ENCODE measurements around the gene LMO7. TPM values are rescaled to one million over a fixed set of nuclear protein-coding genes. Genes with fewer than 3 reads are reported as not detected.
A peak's percentile ranks its signal among the peaks of the same experiment; 100 is the strongest.
"Not testable (repeated sequence)": the region's sequence is repeated elsewhere in the genome, so short reads cannot be mapped to it uniquely, and the experiment has no call there.

LMO7 gene
- total RNA-seq, 1 donor from 2014 or later, result 176 TPM

DNA sequence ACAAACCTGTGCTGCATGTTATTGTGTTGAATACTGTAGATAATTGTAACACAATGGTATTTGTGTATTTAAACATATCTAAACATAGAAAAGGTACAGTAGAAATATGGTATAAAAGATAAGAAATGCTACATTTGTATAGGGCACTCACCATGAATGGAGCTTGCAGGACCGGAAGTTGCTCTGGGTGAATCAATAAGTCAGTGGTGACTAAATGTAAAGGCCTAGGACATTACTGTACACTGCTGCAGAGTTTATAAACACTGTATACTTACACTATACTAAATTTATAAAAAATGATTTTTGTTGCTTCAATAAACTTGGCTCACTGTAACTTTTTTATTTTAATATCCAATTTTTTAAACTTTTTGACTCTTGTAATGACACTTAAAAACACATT, 34.4 kb downstream of the LMO7 start:
- Histone ChIP-seq H3K4me3 (no peak overlapping the region), H3K36me3 (no peaks in the 10 kb centered on the region), H3K27me3 (no peaks in the 10 kb centered on the region), H3K4me1 (no peaks in the 10 kb centered on the region), H3K9me3 (no peaks in the 10 kb centered on the region), H3K27ac (no peak overlapping the region)
- no peak for DNase-seq (ENCODE audit: low spot score in 2 of 2)
- intact Hi-C loops (cut with DNase I), result loop anchor here (10.0 kb wide), 1 partner anchor 1214 kb away; the partner anchor contains the start of gene KCTD12
- TF ChIP-seq, protein P1, sequence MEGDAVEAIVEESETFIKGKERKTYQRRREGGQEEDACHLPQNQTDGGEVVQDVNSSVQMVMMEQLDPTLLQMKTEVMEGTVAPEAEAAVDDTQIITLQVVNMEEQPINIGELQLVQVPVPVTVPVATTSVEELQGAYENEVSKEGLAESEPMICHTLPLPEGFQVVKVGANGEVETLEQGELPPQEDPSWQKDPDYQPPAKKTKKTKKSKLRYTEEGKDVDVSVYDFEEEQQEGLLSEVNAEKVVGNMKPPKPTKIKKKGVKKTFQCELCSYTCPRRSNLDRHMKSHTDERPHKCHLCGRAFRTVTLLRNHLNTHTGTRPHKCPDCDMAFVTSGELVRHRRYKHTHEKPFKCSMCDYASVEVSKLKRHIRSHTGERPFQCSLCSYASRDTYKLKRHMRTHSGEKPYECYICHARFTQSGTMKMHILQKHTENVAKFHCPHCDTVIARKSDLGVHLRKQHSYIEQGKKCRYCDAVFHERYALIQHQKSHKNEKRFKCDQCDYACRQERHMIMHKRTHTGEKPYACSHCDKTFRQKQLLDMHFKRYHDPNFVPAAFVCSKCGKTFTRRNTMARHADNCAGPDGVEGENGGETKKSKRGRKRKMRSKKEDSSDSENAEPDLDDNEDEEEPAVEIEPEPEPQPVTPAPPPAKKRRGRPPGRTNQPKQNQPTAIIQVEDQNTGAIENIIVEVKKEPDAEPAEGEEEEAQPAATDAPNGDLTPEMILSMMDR (IDR thresholded peaks at IDR 0.05), result no peak

DNA sequence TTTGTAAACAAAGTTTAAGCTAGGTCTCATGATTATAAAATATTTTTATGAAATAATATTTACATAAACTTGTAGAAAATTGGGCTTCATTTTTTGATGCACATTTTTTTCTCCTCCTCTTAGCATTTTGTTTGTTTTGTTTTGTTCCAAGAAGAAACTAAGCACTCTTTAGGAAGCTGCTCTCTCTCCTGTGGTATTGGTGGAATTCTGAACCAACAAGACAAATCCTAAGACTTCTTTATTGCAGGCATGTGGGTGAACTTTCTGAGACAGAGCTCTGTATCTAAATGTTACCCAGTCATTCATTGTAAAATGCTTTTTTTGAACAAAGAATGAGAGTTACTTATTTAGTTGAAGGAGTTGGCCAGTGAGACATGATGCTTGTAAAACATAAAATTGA, 39.3 kb downstream of the LMO7 start:
- intact Hi-C loops (cut with DNase I), result loop anchor here (10.0 kb wide), 1 partner anchor 1209 kb away; the partner anchor contains the start of gene KCTD12
- Histone ChIP-seq H3K36me3 (no peaks in the 10 kb centered on the region), H3K9me3 (no peaks in the 10 kb centered on the region), H3K4me3 (peak overlapping the region in 1 of 2 donors; percentile 57), H3K27ac (no peak overlapping the region), H3K27me3 (no peaks in the 10 kb centered on the region), H3K4me1 (no peaks in the 10 kb centered on the region)
- DNase-seq (ENCODE audit: low spot score in 2 of 2), result no peak
- TF ChIP-seq, protein P1 (IDR thresholded peaks at IDR 0.05), result no peak

DNA sequence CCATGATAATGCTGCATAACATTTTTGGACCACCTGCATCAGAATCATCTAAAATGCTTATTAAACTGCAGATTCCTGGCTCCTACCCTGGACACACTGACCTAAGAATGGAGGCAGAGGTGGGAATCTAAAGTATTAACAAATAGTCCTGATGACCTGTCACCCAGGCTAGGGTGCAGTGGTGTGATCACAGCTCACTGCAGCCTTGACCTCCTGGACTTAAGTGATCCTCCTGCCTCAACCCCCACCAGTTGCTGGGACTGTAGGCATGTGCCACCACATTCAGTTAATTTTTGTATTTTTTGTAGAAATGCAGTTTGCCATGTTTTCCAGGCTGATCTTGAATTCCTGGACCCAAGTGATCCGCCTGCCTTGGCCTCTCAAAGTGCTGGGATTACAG, 43.3 kb downstream of the LMO7 start:
- Histone ChIP-seq H3K9me3 (no peaks in the 10 kb centered on the region), H3K4me3 (no peak overlapping the region), H3K27ac (no peak overlapping the region), H3K36me3 (no peaks in the 10 kb centered on the region), H3K27me3 (no peaks in the 10 kb centered on the region), H3K4me1 (no peaks in the 10 kb centered on the region)
- TF ChIP-seq, protein P1 (IDR thresholded peaks at IDR 0.05), result no peak
- DNase-seq (ENCODE audit: low spot score in 2 of 2), result no peak
- intact Hi-C loops (cut with DNase I), result loop anchor here (10.0 kb wide), 1 partner anchor 1205 kb away; the partner anchor contains the start of gene KCTD12

DNA sequence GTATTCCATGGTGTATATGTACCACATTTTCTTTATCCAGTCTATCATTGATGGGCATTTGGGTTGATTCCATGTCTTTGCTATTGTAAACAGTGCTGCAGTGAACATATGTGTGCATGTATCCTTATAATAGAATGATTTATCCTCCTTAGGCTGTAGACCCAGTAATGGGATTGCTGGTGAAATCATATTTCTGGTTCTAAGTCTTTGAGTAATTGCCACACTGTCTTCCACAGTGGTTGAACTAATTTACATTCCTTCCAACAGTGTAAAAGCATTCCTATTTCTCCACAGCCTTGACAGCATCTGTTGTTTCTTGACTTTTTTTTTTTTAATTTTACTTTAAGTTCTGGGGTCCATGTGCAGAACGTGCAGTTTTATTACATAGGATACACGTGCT, 44.1 kb downstream of the LMO7 start:
- H3K4me3 ChIP-seq; H3K36me3 ChIP-seq; H3K9me3 ChIP-seq; H3K27ac ChIP-seq; H3K27me3 ChIP-seq; H3K4me1 ChIP-seq; DNase-seq (ENCODE audit: low spot score in 2 of 2); intact Hi-C loops (cut with DNase I): not testable (repeated sequence)

DNA sequence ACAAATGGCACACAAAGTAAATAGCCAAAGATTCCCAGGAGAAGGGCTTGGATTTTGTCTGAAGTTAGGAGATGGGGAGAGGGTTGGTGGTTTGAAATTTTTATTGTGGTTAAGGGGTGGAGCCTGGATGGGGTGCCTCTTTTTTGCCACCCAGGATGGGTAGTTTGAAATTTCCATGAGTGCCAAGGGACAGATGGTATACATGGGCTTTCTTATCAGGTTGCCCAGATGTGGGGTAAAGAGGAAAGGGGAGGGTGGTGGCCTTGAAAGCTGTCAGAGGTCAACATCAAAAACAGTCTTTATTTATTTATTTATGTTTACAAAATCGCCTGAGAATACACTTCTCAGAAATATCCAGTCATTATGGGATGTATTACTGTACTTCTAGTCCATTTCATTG, 46.2 kb downstream of the LMO7 start:
- DNase-seq (ENCODE audit: low spot score in 2 of 2), result no peak
- intact Hi-C loops (cut with DNase I), result no loop called here
- H3K36me3 ChIP-seq, result no peaks in the 10 kb centered on the region
- H3K4me1 ChIP-seq, result no peaks in the 10 kb centered on the region
- TF ChIP-seq, protein P1 (IDR thresholded peaks at IDR 0.05), result no peak
- H3K27ac ChIP-seq, result no peak overlapping the region
- H3K27me3 ChIP-seq, result no peaks in the 10 kb centered on the region
- H3K4me3 ChIP-seq, result no peak overlapping the region
- H3K9me3 ChIP-seq, result no peaks in the 10 kb centered on the region

DNA sequence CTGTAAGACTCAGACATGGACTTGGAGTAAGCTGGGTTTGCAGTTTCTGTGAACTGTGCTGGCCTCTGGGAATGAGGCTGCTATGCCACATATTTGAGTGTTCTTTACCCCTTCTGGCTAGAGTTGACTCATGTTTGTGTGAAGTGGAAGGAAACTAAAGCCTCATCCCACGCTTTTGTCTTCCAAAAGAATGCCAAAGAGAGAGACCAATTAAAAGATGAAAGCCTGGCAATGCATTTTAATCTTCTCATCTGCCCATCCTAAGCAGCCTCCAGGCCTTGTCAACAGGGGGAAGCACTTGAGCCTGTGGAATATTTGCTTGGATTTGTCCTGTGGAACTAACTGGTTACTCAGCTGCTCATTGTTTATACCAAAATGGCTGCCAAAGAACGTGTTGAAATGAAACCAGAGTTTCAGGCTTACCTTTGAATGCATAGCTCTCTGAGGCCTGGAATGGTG, 49.1 kb downstream of the LMO7 start:
- no peaks in the 10 kb centered on the region for H3K27me3 ChIP-seq
- no peak for DNase-seq (ENCODE audit: low spot score in 2 of 2)
- no peak overlapping the region for H3K27ac ChIP-seq
- H3K9me3 ChIP-seq, result no peaks in the 10 kb centered on the region
- intact Hi-C loops (cut with DNase I), result no loop called here
- no peak overlapping the region for H3K4me3 ChIP-seq
- H3K4me1 ChIP-seq, result no peaks in the 10 kb centered on the region
- H3K36me3 ChIP-seq, result no peaks in the 10 kb centered on the region
- TF ChIP-seq, protein P1 (IDR thresholded peaks at IDR 0.05), result no peak
